Mesendoderm (in vitro differentiated cells): ENCODE data around the gene LUC7L3.

Experiments used
- DNase-seq: peaks from one replicate; pipeline ENCODE4 v3.0.0; 2013
- H2AK5ac ChIP-seq: 2 replicates; pipeline ENCODE4 v1.6.1; 2013; ENCODE audit warnings: low read length, inconsistent platforms
- H2BK120ac ChIP-seq: 2 replicates; pipeline ENCODE4 v1.6.1; 2013; ENCODE audit warnings: low read depth, mild to moderate bottlenecking, low read length, moderate library complexity, mixed read lengths
- H2BK15ac ChIP-seq: replicated peaks from 2 replicates; pipeline ENCODE4 v1.6.1; 2013; ENCODE audit warnings: low read depth, mild to moderate bottlenecking, moderate library complexity
- H2BK5ac ChIP-seq: 2 replicates; pipeline ENCODE4 v1.6.1; 2013; ENCODE audit warnings: low read length, inconsistent platforms
- H3K18ac ChIP-seq: 2 replicates; pipeline ENCODE4 v1.6.1; 2013; ENCODE audit warnings: mild to moderate bottlenecking, low read length, mixed read lengths
- H3K23ac ChIP-seq: one replicate; pipeline ENCODE4 v1.6.1; 2013; ENCODE audit warnings: low read length
- H3K27ac ChIP-seq: 2 replicates; pipeline ENCODE4 v1.5.1; 2013; ENCODE audit warnings: low read depth, mild to moderate bottlenecking, inconsistent platforms, low read length, moderate library complexity
- H3K27me3 ChIP-seq: 2 replicates; pipeline ENCODE4 v1.6.1; 2013; ENCODE audit warnings: low read length, control low read depth, mild to moderate bottlenecking, inconsistent platforms; ENCODE audit not compliant: insufficient read depth, poor library complexity
- H3K36me3 ChIP-seq: 2 replicates; pipeline ENCODE4 v1.6.1; 2013; ENCODE audit warnings: low read length, inconsistent platforms; ENCODE audit not compliant: control insufficient read depth, insufficient read depth
- H3K4ac ChIP-seq: one replicate; pipeline ENCODE4 v1.6.1; 2013; ENCODE audit warnings: low read depth, mild to moderate bottlenecking, low read length, moderate library complexity
- H3K4me1 ChIP-seq: 2 replicates; pipeline ENCODE4 v1.6.1; 2013; ENCODE audit warnings: low read depth, low read length, inconsistent platforms; ENCODE audit not compliant: control insufficient read depth
- H3K4me2 ChIP-seq: 2 replicates; pipeline ENCODE4 v1.6.1; 2013; ENCODE audit warnings: low read length
- H3K4me3 ChIP-seq: 2 replicates; pipeline ENCODE4 v1.5.1; 2013; ENCODE audit warnings: mild to moderate bottlenecking, low read length
- H3K56ac ChIP-seq: one replicate; pipeline ENCODE4 v1.6.1; 2013; ENCODE audit warnings: low read length
- H3K79me1 ChIP-seq: 2 replicates; pipeline ENCODE4 v1.6.1; 2013; ENCODE audit warnings: low read length, inconsistent platforms
- H3K79me2 ChIP-seq: 2 replicates; pipeline ENCODE4 v1.6.1; 2013; ENCODE audit warnings: mild to moderate bottlenecking, low read length; ENCODE audit not compliant: control insufficient read depth, insufficient read depth
- H3K9ac ChIP-seq: 2 replicates; pipeline ENCODE4 v1.6.1; 2013; ENCODE audit warnings: low read length, inconsistent platforms
- H4K5ac ChIP-seq: one replicate; pipeline ENCODE4 v1.6.1; 2013; ENCODE audit warnings: low read length
- H4K8ac ChIP-seq: one replicate; pipeline ENCODE4 v1.6.1; 2013; ENCODE audit warnings: low read depth, mild to moderate bottlenecking, control low read depth, low read length, moderate library complexity
- WGBS: extraction: QIAGEN DNeasy Blood & Tissue Kit; methylation state at CpG from one replicate; pipeline ENCODE4 v1.1.7; 2013; ENCODE audit warnings: low lambda C conversion rate, missing lambda C conversion rate; ENCODE audit not compliant: insufficient coverage; ENCODE audit errors: extremely low coverage; 5-methylcytosine and 5-hydroxymethylcytosine counted together

The LUC7L3 gene

DNA sequence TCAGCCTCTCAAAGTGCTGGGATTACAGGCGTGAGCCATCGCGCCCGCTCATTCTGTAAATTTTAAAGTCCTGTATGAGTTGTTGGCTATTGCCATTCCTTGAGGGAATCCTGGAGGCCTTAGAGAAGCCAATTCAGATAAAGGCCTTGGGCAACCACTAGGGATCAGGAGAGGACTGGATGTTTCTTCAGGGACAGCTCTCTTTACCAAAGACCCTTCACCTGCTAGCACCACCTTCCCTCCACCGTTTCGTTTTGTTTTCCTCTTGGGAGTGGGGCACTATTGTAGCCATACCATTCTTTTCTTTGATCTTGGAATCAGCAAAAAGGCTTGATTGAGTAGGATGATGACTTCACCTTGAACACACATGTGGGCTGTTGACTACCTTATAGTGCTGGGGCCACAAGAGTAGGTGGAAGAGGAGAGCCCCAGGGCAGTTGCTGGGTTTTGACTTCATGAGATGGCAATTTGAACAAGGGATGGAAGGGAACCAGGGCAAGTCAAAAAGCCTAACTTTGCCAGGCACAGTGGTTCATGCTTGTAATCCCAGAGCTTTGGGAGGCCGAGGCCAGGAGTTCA lies 54.9 kb downstream of the LUC7L3 start:
- H3K4ac ChIP-seq = no peak overlapping the region
- no peaks in the 10 kb centered on the region for H3K79me1 ChIP-seq
- no peak overlapping the region for H2BK120ac ChIP-seq
- no peak overlapping the region for H4K8ac ChIP-seq
- no peak overlapping the region for H2BK15ac ChIP-seq
- no peaks in the 10 kb centered on the region for H3K27me3 ChIP-seq
- H4K5ac ChIP-seq = no peak overlapping the region
- H3K79me2 ChIP-seq = no peaks in the 10 kb centered on the region
- no peak overlapping the region for H3K18ac ChIP-seq
- no peaks in the 10 kb centered on the region for H3K36me3 ChIP-seq
- no peak overlapping the region for H3K9ac ChIP-seq
- H2BK5ac ChIP-seq = no peak overlapping the region
- H3K4me1 ChIP-seq = no peaks in the 10 kb centered on the region
- H3K27ac ChIP-seq = no peak overlapping the region
- H3K56ac ChIP-seq = no peak overlapping the region
- no peak overlapping the region for H2AK5ac ChIP-seq
- H3K4me3 ChIP-seq = no peak overlapping the region
- no peak overlapping the region for H3K23ac ChIP-seq
- DNase-seq = peak; percentile 53
- H3K4me2 ChIP-seq = no peak overlapping the region
- WGBS = no CpG with 5 or more reads among the region's 7 CpGs

GRCh38 chr17:50775926-50776325 lies 56.5 kb downstream of the LUC7L3 start:
- Histone ChIP-seq H2BK15ac (no peak overlapping the region), H3K79me2 (no peaks in the 10 kb centered on the region), H2BK120ac (no peak overlapping the region), H3K18ac (no peak overlapping the region), H2AK5ac (no peak overlapping the region), H3K23ac (no peak overlapping the region), H3K56ac (no peak overlapping the region), H3K4me2 (no peak overlapping the region), H3K27ac (no peak overlapping the region), H3K27me3 (no peaks in the 10 kb centered on the region), H3K36me3 (no peaks in the 10 kb centered on the region), H3K9ac (no peak overlapping the region), H3K4ac (no peak overlapping the region), H4K5ac (no peak overlapping the region), H2BK5ac (no peak overlapping the region), H4K8ac (no peak overlapping the region), H3K4me1 (no peaks in the 10 kb centered on the region), H3K4me3 (no peak overlapping the region), H3K79me1 (no peaks in the 10 kb centered on the region)
- WGBS = no CpG with 5 or more reads among the region's 3 CpGs
- no peak for DNase-seq

- Histone ChIP-seq H3K27me3 (no peaks in the 10 kb centered on the region), H3K79me1 (no peaks in the 10 kb centered on the region), H3K56ac (no peak overlapping the region), H3K4me3 (no peak overlapping the region), H2BK15ac (no peak overlapping the region), H2BK5ac (no peak overlapping the region), H3K18ac (no peak overlapping the region), H4K5ac (no peak overlapping the region), H4K8ac (no peak overlapping the region), H3K4ac (no peak overlapping the region), H2AK5ac (no peak overlapping the region), H3K36me3 (no peaks in the 10 kb centered on the region), H2BK120ac (no peak overlapping the region), H3K79me2 (no peaks in the 10 kb centered on the region), H3K9ac (no peak overlapping the region), H3K4me2 (no peak overlapping the region), H3K27ac (no peak overlapping the region), H3K23ac (no peak overlapping the region), H3K4me1 (no peaks in the 10 kb centered on the region)
- no CpG with 5 or more reads among the region's 8 CpGs for WGBS
- no peak for DNase-seq
Observed at GRCh38 chr17:50778471-50778870, 59.1 kb downstream of the LUC7L3 start.

- no peaks in the 10 kb centered on the region for H3K79me2 ChIP-seq
- H3K36me3 ChIP-seq = no peaks in the 10 kb centered on the region
- DNase-seq = no peak
- no peak overlapping the region for H3K9ac ChIP-seq
- no peak overlapping the region for H3K4me2 ChIP-seq
- no peak overlapping the region for H4K8ac ChIP-seq
- H3K27ac ChIP-seq = no peak overlapping the region
- H2AK5ac ChIP-seq = no peak overlapping the region
- no peak overlapping the region for H3K18ac ChIP-seq
- H3K79me1 ChIP-seq = no peaks in the 10 kb centered on the region
- no peak overlapping the region for H3K56ac ChIP-seq
- no peak overlapping the region for H3K4ac ChIP-seq
- no peak overlapping the region for H3K4me3 ChIP-seq
- H3K4me1 ChIP-seq = no peaks in the 10 kb centered on the region
- no peak overlapping the region for H2BK120ac ChIP-seq
- H4K5ac ChIP-seq = no peak overlapping the region
- H3K23ac ChIP-seq = no peak overlapping the region
- WGBS = no CpG with 5 or more reads among the region's 4 CpGs
- no peak overlapping the region for H2BK15ac ChIP-seq
- no peak overlapping the region for H2BK5ac ChIP-seq
- H3K27me3 ChIP-seq = no peaks in the 10 kb centered on the region
Observed at GRCh38 chr17:50778988-50779387, 59.6 kb downstream of the LUC7L3 start.

DNA sequence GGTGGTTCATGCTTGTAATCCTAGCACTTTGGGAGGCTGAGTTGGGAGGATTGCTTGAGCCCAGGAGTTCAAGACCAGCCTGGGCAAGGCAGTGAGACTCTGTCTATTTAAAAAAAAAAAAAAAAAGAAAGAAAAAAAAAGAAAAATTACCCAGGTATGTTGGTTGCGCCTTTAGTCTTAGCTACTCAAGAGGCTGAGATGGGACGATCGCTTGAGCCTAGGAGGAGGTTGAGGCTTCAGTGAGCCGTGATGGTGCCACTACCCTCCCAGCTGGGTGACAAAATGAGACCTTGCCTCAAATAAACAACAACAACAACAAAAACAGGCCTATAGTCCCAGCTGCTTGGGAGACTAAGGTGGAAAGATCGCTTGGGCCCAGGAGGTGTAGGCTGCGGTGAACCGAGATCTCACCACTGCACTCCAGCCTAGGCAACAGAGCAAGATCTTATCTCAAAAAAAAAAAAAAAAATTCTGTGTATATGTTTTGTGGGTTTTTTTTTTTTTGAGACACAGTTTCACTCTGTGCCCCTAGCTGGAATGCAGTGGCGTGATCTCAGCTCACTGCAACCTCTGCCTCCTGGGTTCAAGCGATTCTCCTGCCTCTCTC lies 60.4 kb downstream of the LUC7L3 start:
- no peak overlapping the region for H2AK5ac ChIP-seq
- H3K27me3 ChIP-seq = no peaks in the 10 kb centered on the region
- H3K4me2 ChIP-seq = no peak overlapping the region
- no peaks in the 10 kb centered on the region for H3K79me1 ChIP-seq
- H4K8ac ChIP-seq = no peak overlapping the region
- H4K5ac ChIP-seq = no peak overlapping the region
- H3K4ac ChIP-seq = no peak overlapping the region
- H3K4me3 ChIP-seq = no peak overlapping the region
- H3K79me2 ChIP-seq = no peaks in the 10 kb centered on the region
- H3K4me1 ChIP-seq = no peaks in the 10 kb centered on the region
- H3K23ac ChIP-seq = no peak overlapping the region
- DNase-seq = no peak
- H3K56ac ChIP-seq = no peak overlapping the region
- H2BK5ac ChIP-seq = no peak overlapping the region
- no peak overlapping the region for H3K27ac ChIP-seq
- H3K36me3 ChIP-seq = no peaks in the 10 kb centered on the region
- H3K9ac ChIP-seq = no peak overlapping the region
- no peak overlapping the region for H3K18ac ChIP-seq
- WGBS = no CpG with 5 or more reads among the region's 9 CpGs
- H2BK120ac ChIP-seq = no peak overlapping the region
- no peak overlapping the region for H2BK15ac ChIP-seq

DNA sequence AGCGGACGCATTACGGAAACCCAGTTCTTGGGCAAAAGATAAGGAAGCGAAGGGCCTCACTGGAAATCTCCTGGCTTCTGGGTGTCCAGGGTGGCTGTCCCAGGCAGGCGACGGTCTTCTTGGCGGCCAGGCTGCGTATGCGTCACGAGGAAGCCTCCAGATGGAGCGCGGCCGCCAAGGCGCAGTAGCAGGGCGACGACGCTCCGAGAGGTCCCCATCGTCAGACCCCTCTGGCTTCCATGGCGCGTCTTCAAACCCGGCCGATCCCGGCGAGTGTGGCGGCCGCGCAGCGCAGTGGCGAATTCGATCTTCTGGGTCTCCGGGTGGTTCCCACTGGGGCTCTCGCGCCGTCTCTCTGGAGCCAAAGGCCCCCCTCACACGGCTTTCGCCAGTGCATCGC lies 61.8 kb downstream of the LUC7L3 start:
- H3K27ac ChIP-seq = no peak overlapping the region
- no peaks in the 10 kb centered on the region for H3K27me3 ChIP-seq
- no peak overlapping the region for H2BK5ac ChIP-seq
- H3K9ac ChIP-seq = no peak overlapping the region
- no peak overlapping the region for H3K4me3 ChIP-seq
- H3K79me2 ChIP-seq = no peaks in the 10 kb centered on the region
- no peak overlapping the region for H3K23ac ChIP-seq
- H3K4ac ChIP-seq = no peak overlapping the region
- WGBS = no CpG with 5 or more reads among the region's 38 CpGs
- no peak overlapping the region for H3K18ac ChIP-seq
- H4K5ac ChIP-seq = no peak overlapping the region
- no peak overlapping the region for H4K8ac ChIP-seq
- no peaks in the 10 kb centered on the region for H3K79me1 ChIP-seq
- no peak overlapping the region for H2AK5ac ChIP-seq
- no peak for DNase-seq
- no peaks in the 10 kb centered on the region for H3K36me3 ChIP-seq
- H3K56ac ChIP-seq = no peak overlapping the region
- H3K4me1 ChIP-seq = no peaks in the 10 kb centered on the region
- no peak overlapping the region for H2BK15ac ChIP-seq
- no peak overlapping the region for H2BK120ac ChIP-seq
- H3K4me2 ChIP-seq = no peak overlapping the region
